ENCODE measurements around the gene DCTN3. TPM values are rescaled to one million over a fixed set of nuclear protein-coding genes. Genes with fewer than 3 reads are reported as not detected.

DCTN3 gene
- total and polyA plus RNA-seq, 9 of the 15 experiments (the other 6 are each of a cell fraction or from before 2014, with no cell fraction given): 11.0 to 51.0 (median 41.9) TPM

GRCh38 chr9:34587271-34587670 lies 33.0 kb downstream of the DCTN3 start:
- POLR2A ChIA-PET: no interaction called here

DNA sequence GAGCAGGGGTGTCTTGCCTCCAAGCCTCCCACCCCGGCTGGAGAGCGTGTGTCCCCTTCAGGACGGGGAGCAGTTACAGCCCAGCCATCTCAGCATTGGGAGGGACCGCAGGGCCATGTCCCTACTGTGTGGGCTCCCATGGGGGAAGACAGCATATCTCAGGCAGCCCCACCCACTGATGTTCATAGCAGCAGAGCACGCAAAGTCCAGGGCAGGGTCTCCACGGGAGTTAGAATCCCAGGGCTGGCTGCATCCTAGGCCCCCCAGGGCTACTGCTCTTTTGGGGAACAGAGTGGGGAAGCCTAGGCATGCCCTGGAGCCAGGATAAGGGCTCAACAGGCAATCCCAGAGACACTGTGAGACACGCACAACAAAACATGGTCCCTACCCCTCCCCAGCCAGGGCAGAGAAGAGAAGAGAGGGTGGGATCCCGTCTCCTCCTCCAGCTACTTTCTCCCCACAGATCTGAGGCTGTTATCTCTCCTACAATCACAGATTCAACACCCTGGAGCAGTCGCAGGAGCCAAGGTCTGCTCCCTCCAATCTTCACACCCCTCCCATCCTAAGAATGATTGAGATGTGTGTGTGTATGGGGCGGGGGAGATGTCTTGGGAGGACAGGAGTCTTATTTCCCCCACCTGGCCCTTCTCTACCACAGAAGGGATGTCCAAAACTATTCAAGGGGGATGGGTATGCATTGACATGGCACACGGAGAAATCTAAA lies 34.2 kb downstream of the DCTN3 start:
- no peaks in the 10 kb centered on the region for H3K36me3 ChIP-seq (ENCODE audit: control insufficient read depth, insufficient read depth, low read length)
- DNase-seq (ENCODE audit: extremely low read depth in 1 of 4, low spot score in 3 of 4): no peak
- no peaks in the 10 kb centered on the region for H3K79me2 ChIP-seq (ENCODE audit: control insufficient read depth, insufficient read depth, low read length)
- H3K4me1 ChIP-seq (replicated peaks in 1 of 2; ENCODE audit: control insufficient read depth in 2 of 2, insufficient read depth in 2 of 2, low read length in 2 of 2): peaks cover 0 to 26% of the 10 kb centered on the region in 2 experiments; a peak in 2 of 5 replicates
- ChIA-PET POLR2A (no interaction called here), CTCF (ENCODE audit: low intra/inter-chr PET ratio) (no interaction called here)
- in situ Hi-C loops (cut with MboI) (no loop called here), intact Hi-C loops (cut with micrococcal nuclease) (no loop called here)
- no peak overlapping the region for H3K27ac ChIP-seq (ENCODE audit: extremely low read depth, low read depth, low read length)
- no peak overlapping the region for H2AFZ ChIP-seq (ENCODE audit: low read depth, low read length)
- no peaks in the 10 kb centered on the region for H3K9me1 ChIP-seq (ENCODE audit: control insufficient read depth, insufficient read depth, low read length)
- 1% methylated on average over 9 of the region's 11 CpGs for WGBS (ENCODE audit: insufficient coverage, low coverage, missing lambda C conversion rate)
- peaks cover 6 to 44% of the 10 kb centered on the region in 2 experiments; a peak in 4 of 5 replicates for H3K27me3 ChIP-seq (ENCODE audit: control insufficient read depth in 2 of 2, insufficient read depth in 2 of 2, low read length in 2 of 2)
- no peak for FAIRE-seq
- no peaks in the 10 kb centered on the region for H3K9me3 ChIP-seq (replicated peaks; ENCODE audit: control insufficient read depth, insufficient read depth, low read depth, low read length)
- no peak for ATAC-seq
- H4K20me1 ChIP-seq (replicated peaks; ENCODE audit: control insufficient read depth, insufficient read depth, low read length): peaks cover 12% of the 10 kb centered on the region
- no TSS peak for BruUV-seq (replicated peaks)
- H3K4me3 ChIP-seq: no peak overlapping the region
- H3K4me2 ChIP-seq (ENCODE audit: insufficient read depth, low read length): no peak overlapping the region
- no peak overlapping the region for H3K9ac ChIP-seq (ENCODE audit: insufficient read depth in 1 of 2, low read depth in 2 of 2, low read length in 2 of 2)
- TF ChIP-seq MCM2 (IDR thresholded peaks at IDR 0.05; ENCODE audit: low read depth): no peak

More at GRCh38 chr9:34587271-34587670, 33.0 kb downstream of the DCTN3 start:
- Histone ChIP-seq H3K9me3 (replicated peaks; ENCODE audit: control insufficient read depth, insufficient read depth, low read depth, low read length) (no peaks in the 10 kb centered on the region), H3K4me2 (ENCODE audit: insufficient read depth, low read length) (no peak overlapping the region), H3K79me2 (ENCODE audit: control insufficient read depth, insufficient read depth, low read length) (no peaks in the 10 kb centered on the region), H2AFZ (ENCODE audit: low read depth, low read length) (no peak overlapping the region), H3K36me3 (ENCODE audit: control insufficient read depth, insufficient read depth, low read length) (no peaks in the 10 kb centered on the region), H3K9ac (ENCODE audit: insufficient read depth in 1 of 2, low read depth in 2 of 2, low read length in 2 of 2) (no peak overlapping the region), H4K20me1 (replicated peaks; ENCODE audit: control insufficient read depth, insufficient read depth, low read length) (peaks cover 16% of the 10 kb centered on the region), H3K4me3 (no peak overlapping the region), H3K4me1 (replicated peaks in 1 of 2; ENCODE audit: control insufficient read depth in 2 of 2, insufficient read depth in 2 of 2, low read length in 2 of 2) (peaks cover 0 to 34% of the 10 kb centered on the region in 2 experiments; a peak in 2 of 5 replicates), H3K27me3 (ENCODE audit: control insufficient read depth in 2 of 2, insufficient read depth in 2 of 2, low read length in 2 of 2) (peaks cover 6 to 53% of the 10 kb centered on the region in 2 experiments; a peak in 4 of 5 replicates), H3K9me1 (ENCODE audit: control insufficient read depth, insufficient read depth, low read length) (no peaks in the 10 kb centered on the region), H3K27ac (ENCODE audit: extremely low read depth, low read depth, low read length) (no peak overlapping the region)
- intact Hi-C loops (cut with micrococcal nuclease): no loop called here
- no TSS peak for BruUV-seq (replicated peaks)
- no peak for TF ChIP-seq MTA1 (IDR thresholded peaks at IDR 0.05; ENCODE audit: borderline replicate concordance)
- no peak for TF ChIP-seq OTX1 (CRISPR knock-in tag; IDR thresholded peaks at IDR 0.05)
- no peak for TF ChIP-seq MIER1 (IDR thresholded peaks at IDR 0.05; ENCODE audit: low read depth)
- no peak for TF ChIP-seq TEAD2 (tag; IDR thresholded peaks at IDR 0.05)
- TF ChIP-seq TEAD4 (IDR thresholded peaks at IDR 0.05; ENCODE audit: low read length): no peak
- no peak for TF ChIP-seq TEAD4 (CRISPR knock-in tag; IDR thresholded peaks at IDR 0.05; ENCODE audit: borderline replicate concordance)
- TF ChIP-seq FOXA1 (IDR thresholded peaks at IDR 0.05; ENCODE audit: borderline replicate concordance): no peak
- TF ChIP-seq ZNF274 (IDR thresholded peaks at IDR 0.05; ENCODE audit: borderline replicate concordance, low read depth, low read length): no peak
- no peak for TF ChIP-seq ZNF589 (CRISPR knock-in tag; IDR thresholded peaks at IDR 0.05; ENCODE audit: low read depth)
- ATAC-seq: no peak
- no peak for DNase-seq (ENCODE audit: extremely low read depth in 1 of 4, low spot score in 3 of 4)
- CTCF ChIA-PET (ENCODE audit: low intra/inter-chr PET ratio): no interaction called here
- in situ Hi-C loops (cut with MboI): no loop called here
- no peak for FAIRE-seq
- 0% methylated on average over 2 of the region's 2 CpGs for WGBS (ENCODE audit: insufficient coverage, low coverage, missing lambda C conversion rate)

Measured in K562 (cell line).